ENCODE measurements around the gene SLC6A13.

GRCh38 chr12:291153-291723, 28.6 kb upstream of the SLC6A13 start:
- TF ChIP-seq, protein P1, sequence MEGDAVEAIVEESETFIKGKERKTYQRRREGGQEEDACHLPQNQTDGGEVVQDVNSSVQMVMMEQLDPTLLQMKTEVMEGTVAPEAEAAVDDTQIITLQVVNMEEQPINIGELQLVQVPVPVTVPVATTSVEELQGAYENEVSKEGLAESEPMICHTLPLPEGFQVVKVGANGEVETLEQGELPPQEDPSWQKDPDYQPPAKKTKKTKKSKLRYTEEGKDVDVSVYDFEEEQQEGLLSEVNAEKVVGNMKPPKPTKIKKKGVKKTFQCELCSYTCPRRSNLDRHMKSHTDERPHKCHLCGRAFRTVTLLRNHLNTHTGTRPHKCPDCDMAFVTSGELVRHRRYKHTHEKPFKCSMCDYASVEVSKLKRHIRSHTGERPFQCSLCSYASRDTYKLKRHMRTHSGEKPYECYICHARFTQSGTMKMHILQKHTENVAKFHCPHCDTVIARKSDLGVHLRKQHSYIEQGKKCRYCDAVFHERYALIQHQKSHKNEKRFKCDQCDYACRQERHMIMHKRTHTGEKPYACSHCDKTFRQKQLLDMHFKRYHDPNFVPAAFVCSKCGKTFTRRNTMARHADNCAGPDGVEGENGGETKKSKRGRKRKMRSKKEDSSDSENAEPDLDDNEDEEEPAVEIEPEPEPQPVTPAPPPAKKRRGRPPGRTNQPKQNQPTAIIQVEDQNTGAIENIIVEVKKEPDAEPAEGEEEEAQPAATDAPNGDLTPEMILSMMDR (IDR thresholded peaks at IDR 0.05), result no peak
- TF ChIP-seq POLR2AphosphoS5 (IDR thresholded peaks at IDR 0.05) (no peak), POLR2A (IDR thresholded peaks at IDR 0.05) (no peak)
